Gastrocnemius medialis (tissue), 4 donors: Measurements from ENCODE around the gene TCF4.

Experiments used
- CTCF ChIP-seq, 5 experiments: fragments of 450-650 bp in 3 of 5; fragments of 200-600 bp in 2 of 5; sonication (generic) in 2 of 5; IDR thresholded peaks in 4 of 5; conservative IDR thresholded peaks in 1 of 5; 1 replicate in 4 of 5; 2 replicates in 1 of 5; pipeline ENCODE4 v1.5.1; 2016 to 2019; ENCODE audit warnings: antibody characterized with exemption in 5 of 5, mild to moderate bottlenecking in 3 of 5, moderate library complexity in 3 of 5
- POLR2A ChIP-seq, 2 donors: fragments of 450-650 bp; IDR thresholded peaks; one replicate each; pipeline ENCODE4 v1.6.1; 2017; ENCODE audit warnings: antibody characterized with exemption in 2 of 2, mild to moderate bottlenecking in 2 of 2, moderate library complexity in 2 of 2

GRCh38 chr18:55351241-55351691 is 236.7 kb downstream of the TCF4 start:
- TF ChIP-seq POLR2A (IDR thresholded peaks at IDR 0.05): no peak
- TF ChIP-seq CTCF (IDR thresholded peaks at IDR 0.05 in 4 of 5, conservative IDR thresholded peaks at IDR 0.05 in 1 of 5): no peak
